ENCODE results near the gene SLC25A17.

DNA sequence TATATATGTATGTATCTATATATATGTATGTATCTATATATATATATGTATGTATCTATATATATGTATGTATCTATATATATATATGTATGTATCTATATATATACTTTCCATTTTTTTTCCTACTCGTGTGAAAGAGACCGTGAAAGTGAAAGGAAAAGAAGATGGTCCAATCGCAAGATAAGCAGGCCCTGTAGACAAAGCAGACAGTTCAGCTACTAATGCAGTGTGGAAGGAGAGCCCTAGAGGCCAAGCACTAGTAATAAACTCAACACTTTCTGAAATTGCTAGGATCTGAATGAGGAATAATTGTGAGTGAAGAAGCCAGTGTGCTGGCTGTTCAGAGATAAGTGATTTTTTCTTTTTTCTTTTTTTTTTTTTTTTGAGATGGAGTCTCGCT is 92.6 kb downstream of the SLC25A17 start:
- TF ChIP-seq YY1 (IDR thresholded peaks at IDR 0.05; ENCODE audit: insufficient read depth, insufficient read length) (no peak), SUZ12 (IDR thresholded peaks at IDR 0.05; ENCODE audit: extremely low read depth, insufficient read depth, insufficient read length) (no peak)

All from NT2/D1 (cell line).